T-helper 2 cell treated with Interferon-gamma antibody and Interleukin-4, amounts not matched to agents 100 ng/mL and 5 ng/mL, for 36 hours (primary cell): ENCODE data around the gene ABCB11. TPM values are rescaled to one million over a fixed set of nuclear protein-coding genes. Genes with fewer than 3 reads are reported as not detected.
"Not testable (repeated sequence)": the region's sequence is repeated elsewhere in the genome, so short reads cannot be mapped to it uniquely, and the experiment has no call there.

Experiments used
- intact Hi-C: fragments of 100-400 bp; cut with micrococcal nuclease; formaldehyde crosslinking; loops from one replicate; pipeline ENCODE4 v1.15.1; 2023
- total RNA-seq: library from RNA; stranded (reverse); gene quantifications from 2 replicates; pipeline ENCODE4 v1.2.3, GENCODE V29; 2022

The ABCB11 gene
- total RNA-seq: 0.02 TPM in 1 of 2 replicates, not detected in the other

- intact Hi-C loops: no loop called here
Observed at GRCh38 chr2:169031202-169031601, at the start of gene ABCB11. Gene ABCB11 (minus strand): TSS chr2:169031324. CDS start chr2:169018125, 13,199 bp downstream.

- intact Hi-C loops: no loop called here
Observed at GRCh38 chr2:169080250-169081069, 49.3 kb upstream of the ABCB11 start.

- intact Hi-C loops: no loop called here
Observed at GRCh38 chr2:169077674-169078240, 46.6 kb upstream of the ABCB11 start.

GRCh38 chr2:169073963-169074751, 43.0 kb upstream of the ABCB11 start:
- intact Hi-C loops: loop anchor here (5.0 kb wide), 1 partner anchor 33 kb away; no protein-coding TSS in a partner anchor

GRCh38 chr2:169073211-169073962, 42.3 kb upstream of the ABCB11 start:
- intact Hi-C loops: loop anchor here (5.0 kb wide), 1 partner anchor 34 kb away; no protein-coding TSS in a partner anchor

GRCh38 chr2:169072163-169072925, 41.2 kb upstream of the ABCB11 start:
- intact Hi-C loops: loop anchor here (5.0 kb wide), 1 partner anchor 35 kb away; no protein-coding TSS in a partner anchor

- intact Hi-C loops: loop anchor here (5.0 kb wide), 1 partner anchor 36 kb away; no protein-coding TSS in a partner anchor
Observed at GRCh38 chr2:169071455-169071854, 40.3 kb upstream of the ABCB11 start.

GRCh38 chr2:169069833-169070232, 38.7 kb upstream of the ABCB11 start:
- intact Hi-C loops: loop anchor here (5.0 kb wide), 1 partner anchor 37 kb away; no protein-coding TSS in a partner anchor

- intact Hi-C loops: no loop called here
Observed at GRCh38 chr2:169069341-169069740, 38.2 kb upstream of the ABCB11 start, which contains the start of gene DHRS9. Gene DHRS9 (plus strand): TSS chr2:169069563. CDS start chr2:169081582, 12,019 bp downstream.

- intact Hi-C loops: no loop called here
Observed at GRCh38 chr2:169066897-169067296, 35.8 kb upstream of the ABCB11 start.

- intact Hi-C loops: no loop called here
Observed at GRCh38 chr2:169065864-169066517, 34.9 kb upstream of the ABCB11 start.

- intact Hi-C loops: no loop called here
Observed at GRCh38 chr2:169065422-169065821, 34.3 kb upstream of the ABCB11 start.

- intact Hi-C loops: not testable (repeated sequence)
Observed at GRCh38 chr2:169064199-169064598, 33.1 kb upstream of the ABCB11 start.

- intact Hi-C loops: not testable (repeated sequence)
Observed at GRCh38 chr2:169054575-169054974, 23.5 kb upstream of the ABCB11 start.

- intact Hi-C loops: no loop called here
Observed at GRCh38 chr2:169050476-169051240, 19.5 kb upstream of the ABCB11 start.

GRCh38 chr2:169049142-169049541, 18.0 kb upstream of the ABCB11 start:
- intact Hi-C loops: no loop called here

GRCh38 chr2:169047256-169048250, 16.4 kb upstream of the ABCB11 start:
- intact Hi-C loops: no loop called here
